Daoy (cell line): ENCODE results near the gene RAB27B. TPM values are rescaled to one million over a fixed set of nuclear protein-coding genes. Genes with fewer than 3 reads are reported as not detected.
A peak's percentile ranks its signal among the peaks of the same experiment; 100 is the strongest.
"Not testable (repeated sequence)": the region's sequence is repeated elsewhere in the genome, so short reads cannot be mapped to it uniquely, and the experiment has no call there.

Source experiments
- DNase-seq: peaks from one replicate; pipeline ENCODE4 v3.0.0-alpha.2; 2015; ENCODE audit warnings: low read depth
- total RNA-seq: library from RNA; depleted of rRNA; stranded (reverse); fragments of >200 nt; shearing (Covaris generic); gene quantifications from 2 replicates; pipeline ENCODE4 v1.2.3, GENCODE V29; 2014; rRNA removed

Gene RAB27B
- total RNA-seq: 0.77 and 1.1 TPM in 2 replicates

- peak; percentile 82 for DNase-seq
These were observed at the start of gene RAB27B for GRCh38 chr18:54828281-54828881. TSS of gene RAB27B (plus strand) at chr18:54828477. CDS start at chr18:54877586, 49,109 bp downstream.

- no peak for DNase-seq
These were observed 47.9 kb upstream of the RAB27B start for GRCh38 chr18:54780285-54780861.

DNA sequence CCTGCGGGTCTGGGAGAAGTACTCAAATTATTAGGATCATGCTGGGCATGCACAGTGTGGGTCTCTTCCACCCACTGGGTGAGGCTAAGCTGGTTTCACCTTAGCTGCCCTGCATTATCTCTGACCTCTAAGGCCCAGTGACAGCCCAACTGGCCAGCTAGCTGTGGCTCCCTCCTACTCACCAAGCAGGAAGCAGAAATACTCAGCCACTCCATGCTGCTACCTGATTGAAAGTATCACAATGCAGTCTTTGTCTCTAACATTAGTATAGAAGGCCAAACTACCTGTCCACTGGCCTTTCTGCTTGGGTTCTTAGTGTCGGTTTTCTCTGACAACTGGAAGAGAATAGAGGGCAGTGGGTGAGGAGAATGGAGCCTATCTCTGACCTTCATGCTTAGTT, 47.3 kb upstream of the RAB27B start:
- DNase-seq: no peak

DNA sequence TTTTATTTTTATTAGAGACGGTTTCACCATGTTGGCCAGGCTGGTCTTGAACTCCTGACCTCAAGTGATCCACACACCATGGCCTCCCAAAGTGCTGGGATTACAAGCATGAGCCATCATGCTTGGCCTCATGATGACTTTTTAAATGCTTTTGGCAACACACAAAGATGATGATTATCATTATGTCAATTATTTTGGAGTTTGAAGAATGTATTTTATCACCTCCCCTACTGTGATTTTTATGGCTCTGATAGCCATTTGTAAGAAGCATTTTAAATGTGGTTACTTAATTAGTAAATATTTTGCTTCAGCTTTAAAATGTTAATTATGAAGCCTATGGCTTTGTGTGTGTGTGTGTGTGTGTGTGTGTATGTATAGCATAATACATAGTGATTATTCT, 45.1 kb upstream of the RAB27B start:
- no peak for DNase-seq

GRCh38 chr18:54786206-54786605, 42.1 kb upstream of the RAB27B start:
- DNase-seq: no peak

DNA sequence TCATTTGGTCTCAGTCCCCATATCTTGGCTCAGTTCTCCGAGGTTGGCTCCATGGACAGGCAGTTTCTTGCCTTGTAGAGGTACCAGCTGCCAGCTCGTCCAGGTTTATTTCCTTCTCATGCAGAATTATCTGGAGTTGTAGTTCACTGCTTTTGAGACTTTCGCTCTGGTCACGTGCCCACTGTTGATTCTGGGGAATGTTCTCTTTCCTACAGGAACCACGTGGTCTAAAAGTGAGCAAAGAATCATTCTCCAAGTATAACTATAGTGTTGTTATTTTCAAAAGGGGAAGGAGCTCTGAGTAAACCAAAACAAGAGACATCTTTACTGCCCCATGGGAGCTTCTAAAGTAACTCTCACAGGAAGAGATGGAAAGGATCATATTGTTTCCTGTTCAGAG, 41.2 kb upstream of the RAB27B start:
- DNase-seq: no peak

- DNase-seq: no peak
These were observed 40.7 kb upstream of the RAB27B start for GRCh38 chr18:54787616-54788015.

DNA sequence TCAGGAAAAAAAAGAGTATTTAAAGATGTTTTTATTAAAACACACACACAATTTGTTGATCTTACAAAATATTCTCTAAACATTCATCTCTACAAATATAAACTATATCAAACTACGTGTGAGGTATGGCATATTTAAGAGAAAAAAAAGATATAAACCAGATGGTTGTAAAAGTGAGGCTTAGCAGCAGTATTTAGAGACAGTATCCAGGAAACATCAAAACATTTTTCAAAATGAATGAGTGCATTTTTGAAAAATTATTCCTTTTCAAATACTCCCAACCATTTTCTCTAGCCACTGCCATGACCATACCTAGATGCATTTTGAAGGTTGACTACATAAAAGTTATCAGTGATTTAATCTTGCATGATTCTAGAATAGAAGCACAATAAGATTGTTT, 38.2 kb upstream of the RAB27B start:
- DNase-seq: no peak

DNA sequence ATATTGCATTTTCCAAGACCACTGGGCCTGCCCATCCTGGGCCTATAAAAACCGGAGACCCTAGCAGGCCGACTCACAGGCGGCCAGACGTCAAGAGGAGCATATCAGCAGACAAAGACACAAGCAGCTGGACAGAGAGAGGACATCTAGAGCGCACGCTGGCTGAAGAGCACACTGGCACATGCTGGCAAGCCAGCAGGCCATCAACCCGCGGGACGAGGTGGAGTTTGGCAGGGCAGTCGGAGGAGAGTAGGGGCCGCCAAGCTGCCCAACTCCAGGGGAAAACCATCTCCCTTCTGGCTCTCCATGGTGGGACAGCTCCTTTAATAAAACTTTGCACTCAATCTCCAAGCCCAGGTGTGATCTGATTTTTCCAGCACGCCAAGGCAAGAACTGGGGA, 36.6 kb upstream of the RAB27B start:
- no peak for DNase-seq

- no peak for DNase-seq
These were observed 36.2 kb upstream of the RAB27B start for GRCh38 chr18:54792079-54792478.

- DNase-seq: no peak
These were observed 33.5 kb upstream of the RAB27B start for GRCh38 chr18:54794823-54795222.

GRCh38 chr18:54798186-54798585, 30.1 kb upstream of the RAB27B start:
- DNase-seq: no peak

DNA sequence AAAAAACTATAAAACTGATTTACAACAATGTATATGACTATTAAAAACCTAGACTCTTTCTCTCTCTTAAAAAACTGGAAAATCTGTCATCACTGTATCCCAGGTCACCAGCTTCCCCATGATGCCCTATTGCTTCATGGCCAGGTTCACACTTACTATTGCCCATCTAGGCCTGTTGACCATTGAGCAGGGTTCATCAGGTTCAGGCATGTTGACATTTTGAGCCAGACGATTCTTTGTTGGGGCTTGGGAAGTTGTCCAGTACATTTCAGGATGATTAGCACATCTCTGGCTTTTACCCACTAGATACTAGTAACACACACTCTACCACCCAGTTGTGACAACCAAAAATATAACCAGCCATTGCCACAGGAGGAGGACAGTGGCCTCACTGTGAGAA, 26.9 kb upstream of the RAB27B start:
- no peak for DNase-seq

DNA sequence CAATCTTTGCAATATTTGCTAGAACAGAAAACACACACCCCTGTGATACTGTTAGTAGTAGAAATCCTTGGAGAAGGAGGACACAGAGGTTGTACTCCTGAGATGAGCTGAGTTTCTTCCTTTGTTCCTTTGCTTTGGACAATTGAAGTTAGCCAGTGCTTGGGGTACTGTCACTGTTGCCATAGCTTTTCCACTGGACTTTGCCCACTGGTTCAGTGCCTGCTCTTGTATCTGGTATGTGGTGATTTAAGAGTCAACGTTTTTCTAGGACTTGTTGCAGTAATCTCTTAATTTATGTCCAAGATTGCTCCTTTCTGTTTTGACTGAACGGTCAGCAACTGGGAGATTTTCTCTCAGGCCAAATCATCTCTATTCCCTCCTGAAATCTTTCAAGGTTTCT, 26.1 kb upstream of the RAB27B start:
- DNase-seq: no peak

- no peak for DNase-seq
These were observed 25.4 kb upstream of the RAB27B start for GRCh38 chr18:54802686-54803395.

GRCh38 chr18:54805571-54806334, 22.5 kb upstream of the RAB27B start:
- peak; percentile 77 for DNase-seq

DNA sequence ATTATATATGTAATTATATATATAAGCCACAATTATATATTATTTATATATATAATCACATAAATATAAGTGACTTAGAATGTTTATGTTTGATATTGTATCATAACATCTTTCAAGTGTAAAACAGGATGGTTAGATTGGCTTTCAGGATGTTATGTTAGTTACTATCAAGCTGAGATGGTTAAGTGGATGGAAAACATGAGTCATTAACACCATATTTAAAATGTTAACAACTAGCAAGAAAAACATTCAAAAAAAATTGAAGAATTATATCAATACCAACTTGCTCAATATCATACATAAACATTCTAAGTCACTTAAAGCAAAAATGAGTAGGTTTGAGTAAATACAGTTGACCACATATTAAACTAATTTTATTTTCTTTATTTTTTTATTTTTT, 21.8 kb upstream of the RAB27B start:
- no peak for DNase-seq

- no peak for DNase-seq
These were observed 21.0 kb upstream of the RAB27B start for GRCh38 chr18:54807303-54807702.

GRCh38 chr18:54810662-54811061, 17.6 kb upstream of the RAB27B start:
- DNase-seq: not testable (repeated sequence)

GRCh38 chr18:54812885-54813284, 15.4 kb upstream of the RAB27B start:
- DNase-seq: no peak

DNA sequence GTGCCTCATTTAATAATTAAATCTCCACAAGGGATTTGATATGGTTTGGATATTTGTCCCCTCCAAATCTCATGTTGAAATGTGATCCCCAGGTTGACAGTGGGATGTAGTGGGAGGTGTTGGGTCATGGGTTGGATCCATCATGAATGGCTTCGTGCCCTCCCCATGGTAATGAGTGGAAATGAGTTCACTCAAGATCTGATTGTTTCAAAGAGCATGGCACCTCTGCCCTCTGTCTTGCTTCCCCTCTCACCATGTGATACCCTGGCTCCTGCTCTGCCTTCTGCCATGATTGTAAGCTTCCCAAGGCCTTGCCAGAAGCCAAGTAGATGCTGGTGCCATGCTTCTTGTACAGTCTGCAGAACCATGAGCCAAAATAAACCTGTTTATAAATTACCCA, 15.0 kb upstream of the RAB27B start:
- DNase-seq: no peak

- no peak for DNase-seq
These were observed 14.2 kb upstream of the RAB27B start for GRCh38 chr18:54813977-54814565.
